ENCODE data around the gene RGMB. TPM values are rescaled to one million over a fixed set of nuclear protein-coding genes. Genes with fewer than 3 reads are reported as not detected.

The RGMB gene
- total RNA-seq, 1 experiment from 2014 or later = 20.3 TPM

GRCh38 chr5:98783051-98783649 lies 9.7 kb downstream of the RGMB start:
- TF ChIP-seq CTCF (IDR thresholded peaks at IDR 0.05; ENCODE audit: unreplicated experiment) = no peak
- Mint-ChIP-seq H3K27ac (ENCODE audit: low read depth, unreplicated experiment) (no peak overlapping the region), H3K9me3 (ENCODE audit: unreplicated experiment) (no peaks in the 10 kb centered on the region), H3K36me3 (ENCODE audit: insufficient read depth, unreplicated experiment) (peaks cover 41% of the 10 kb centered on the region), H3K27me3 (ENCODE audit: insufficient read depth, unreplicated experiment) (no peaks in the 10 kb centered on the region), H3K4me3 (ENCODE audit: unreplicated experiment) (no peak overlapping the region), H3K4me1 (ENCODE audit: insufficient read depth, unreplicated experiment) (peaks cover 51% of the 10 kb centered on the region)
- ChIA-PET CTCF (interaction anchor here (1.0 to 6.9 kb wide), 4 partner anchors 13 to 1616 kb away, joined by 3 to 86 read pairs (median 4); no protein-coding TSS in a partner anchor), POLR2A (interaction anchor here (0.6 kb wide), 1 partner anchor 9 kb away, joined by 3 read pairs; no protein-coding TSS in a partner anchor)
- BruUV-seq (replicated peaks) = no TSS peak
- intact Hi-C loops (cut with micrococcal nuclease) = no loop called here
- DNase-seq (ENCODE audit: unreplicated experiment) = no peak

- ChIA-PET POLR2A (interaction anchor here (3.6 kb wide), 1 partner anchor 9 kb away, joined by 28 read pairs; no protein-coding TSS in a partner anchor), CTCF (interaction anchor here (1.5 to 6.9 kb wide), 2 partner anchors 12 to 15 kb away, joined by 6 to 86 read pairs; no protein-coding TSS in a partner anchor)
- Mint-ChIP-seq H3K27ac (ENCODE audit: low read depth, unreplicated experiment) (no peak overlapping the region), H3K27me3 (ENCODE audit: insufficient read depth, unreplicated experiment) (no peaks in the 10 kb centered on the region), H3K4me1 (ENCODE audit: insufficient read depth, unreplicated experiment) (peaks cover 47% of the 10 kb centered on the region), H3K4me3 (ENCODE audit: unreplicated experiment) (no peak overlapping the region), H3K36me3 (ENCODE audit: insufficient read depth, unreplicated experiment) (peaks cover 43% of the 10 kb centered on the region), H3K9me3 (ENCODE audit: unreplicated experiment) (no peaks in the 10 kb centered on the region)
- DNase-seq (ENCODE audit: unreplicated experiment) = no peak
- intact Hi-C loops (cut with micrococcal nuclease) = no loop called here
- BruUV-seq (replicated peaks) = no TSS peak
- TF ChIP-seq CTCF (IDR thresholded peaks at IDR 0.05; ENCODE audit: unreplicated experiment) = no peak
Measured at GRCh38 chr5:98784411-98784810, 10.9 kb downstream of the RGMB start.

- Mint-ChIP-seq H3K27ac (ENCODE audit: low read depth, unreplicated experiment) (no peak overlapping the region), H3K4me1 (ENCODE audit: insufficient read depth, unreplicated experiment) (peaks cover 43% of the 10 kb centered on the region), H3K36me3 (ENCODE audit: insufficient read depth, unreplicated experiment) (peaks cover 41% of the 10 kb centered on the region), H3K27me3 (ENCODE audit: insufficient read depth, unreplicated experiment) (no peaks in the 10 kb centered on the region), H3K9me3 (ENCODE audit: unreplicated experiment) (no peaks in the 10 kb centered on the region), H3K4me3 (ENCODE audit: unreplicated experiment) (no peak overlapping the region)
- no TSS peak for BruUV-seq (replicated peaks)
- POLR2A ChIA-PET = interaction anchor here (1.4 to 3.6 kb wide), 3 partner anchors 9 to 15 kb away, joined by 5 to 28 read pairs (median 7); no protein-coding TSS in a partner anchor
- TF ChIP-seq CTCF (IDR thresholded peaks at IDR 0.05; ENCODE audit: unreplicated experiment) = no peak
- intact Hi-C loops (cut with micrococcal nuclease) = no loop called here
- CTCF ChIA-PET = interaction anchor here (0.6 to 6.9 kb wide), 4 partner anchors 9 to 207 kb away, joined by 3 to 86 read pairs (median 12); no protein-coding TSS in a partner anchor
- DNase-seq (ENCODE audit: unreplicated experiment) = no peak
Measured at GRCh38 chr5:98785244-98785643, 11.8 kb downstream of the RGMB start.

- Mint-ChIP-seq H3K27me3 (ENCODE audit: insufficient read depth, unreplicated experiment) (no peaks in the 10 kb centered on the region), H3K4me3 (ENCODE audit: unreplicated experiment) (no peak overlapping the region), H3K9me3 (ENCODE audit: unreplicated experiment) (no peaks in the 10 kb centered on the region), H3K36me3 (ENCODE audit: insufficient read depth, unreplicated experiment) (peaks cover 41% of the 10 kb centered on the region), H3K27ac (ENCODE audit: low read depth, unreplicated experiment) (peak overlapping the region; percentile 28), H3K4me1 (ENCODE audit: insufficient read depth, unreplicated experiment) (peaks cover 40% of the 10 kb centered on the region)
- no TSS peak for BruUV-seq (replicated peaks)
- CTCF ChIA-PET = interaction anchor here (1.4 to 6.9 kb wide), 3 partner anchors 8 to 17 kb away, joined by 4 to 86 read pairs (median 21); no protein-coding TSS in a partner anchor
- no peak for DNase-seq (ENCODE audit: unreplicated experiment)
- TF ChIP-seq CTCF (IDR thresholded peaks at IDR 0.05; ENCODE audit: unreplicated experiment) = no peak
- POLR2A ChIA-PET = interaction anchor here (1.4 to 3.6 kb wide), 3 partner anchors 10 to 16 kb away, joined by 5 to 28 read pairs (median 7); no protein-coding TSS in a partner anchor
- intact Hi-C loops (cut with micrococcal nuclease) = no loop called here
Measured at GRCh38 chr5:98786191-98786853, 12.9 kb downstream of the RGMB start.

All from MCF 10A (cell line).